DND-41 (cell line): ENCODE results near the gene CADM2.
"Not testable (repeated sequence)": the region's sequence is repeated elsewhere in the genome, so short reads cannot be mapped to it uniquely, and the experiment has no call there.

ENCODE experiments used
- ATAC-seq: fragments of 200-7000 bp; cut with Tn5 transposase; 3 replicates; pipeline ENCODE4 v1.9.1; 2021; ENCODE audit warnings: low read depth; ENCODE audit not compliant: insufficient read depth
- DNase-seq: peaks from one replicate; pipeline ENCODE4 v3.0.0-alpha.2; 2020
- H2AFZ ChIP-seq: 2 replicates; pipeline ENCODE4 v1.6.0; 2012; ENCODE audit warnings: low read depth, low read length
- H3K27ac ChIP-seq: 2 replicates; pipeline ENCODE4 v1.5.1; 2012; ENCODE audit warnings: low read length, inconsistent platforms
- H3K27me3 ChIP-seq: fragments of 200-600 bp; sonication (generic); 2 replicates; pipeline ENCODE4 v1.6.0; 2012; ENCODE audit warnings: low read length, mild to moderate bottlenecking, inconsistent platforms; ENCODE audit not compliant: insufficient read depth, poor library complexity
- H3K36me3 ChIP-seq: 2 replicates; pipeline ENCODE4 v1.5.1; 2012; ENCODE audit warnings: low read length, inconsistent platforms; ENCODE audit not compliant: insufficient read depth
- H3K4me1 ChIP-seq: 2 replicates; pipeline ENCODE4 v1.5.1; 2012; ENCODE audit warnings: mild to moderate bottlenecking, low read length; ENCODE audit not compliant: insufficient read depth
- H3K4me2 ChIP-seq: 2 replicates; pipeline ENCODE4 v1.6.0; 2012; ENCODE audit warnings: mild to moderate bottlenecking, moderate library complexity, low read length, inconsistent platforms; ENCODE audit not compliant: insufficient read depth
- H3K4me3 ChIP-seq, 2 experiments: fragments of 200-600 bp in 1 of 2; shearing (Covaris generic) in 1 of 2; 2 replicates each; pipeline ENCODE4 v1.5.1; 2012 to 2016; ENCODE audit warnings: inconsistent platforms in 2 of 2, low read length in 2 of 2, mild to moderate bottlenecking in 2 of 2, low read depth in 1 of 2, moderate library complexity in 1 of 2
- H3K79me2 ChIP-seq: 2 replicates; pipeline ENCODE4 v1.6.0; 2012; ENCODE audit warnings: low read length, inconsistent platforms; ENCODE audit not compliant: insufficient read depth
- H3K9ac ChIP-seq: 2 replicates; pipeline ENCODE4 v1.6.0; 2012; ENCODE audit warnings: low read depth, mild to moderate bottlenecking, inconsistent platforms, low read length, moderate library complexity
- H3K9me3 ChIP-seq: 2 replicates; pipeline ENCODE4 v1.5.1; 2012; ENCODE audit warnings: low read length, moderate library complexity, mild to moderate bottlenecking, inconsistent platforms; ENCODE audit not compliant: insufficient read depth, severe bottlenecking
- H4K20me1 ChIP-seq: 2 replicates; pipeline ENCODE4 v1.6.0; 2012; ENCODE audit warnings: low read length; ENCODE audit not compliant: insufficient read depth
- CTCF ChIP-seq: IDR thresholded peaks from 2 replicates; pipeline ENCODE4 v1.5.1; 2012; ENCODE audit warnings: borderline replicate concordance, low read length, moderate library complexity, mild to moderate bottlenecking; ENCODE audit not compliant: poor library complexity, severe bottlenecking; ENCODE audit errors: extremely low read depth
- EZH2 ChIP-seq: IDR thresholded peaks from 3 replicates; pipeline ENCODE4 v1.6.1; 2012; ENCODE audit warnings: borderline replicate concordance, low read depth, mild to moderate bottlenecking, moderate library complexity, low read length, inconsistent platforms; ENCODE audit not compliant: severe bottlenecking

The CADM2 gene

DNA sequence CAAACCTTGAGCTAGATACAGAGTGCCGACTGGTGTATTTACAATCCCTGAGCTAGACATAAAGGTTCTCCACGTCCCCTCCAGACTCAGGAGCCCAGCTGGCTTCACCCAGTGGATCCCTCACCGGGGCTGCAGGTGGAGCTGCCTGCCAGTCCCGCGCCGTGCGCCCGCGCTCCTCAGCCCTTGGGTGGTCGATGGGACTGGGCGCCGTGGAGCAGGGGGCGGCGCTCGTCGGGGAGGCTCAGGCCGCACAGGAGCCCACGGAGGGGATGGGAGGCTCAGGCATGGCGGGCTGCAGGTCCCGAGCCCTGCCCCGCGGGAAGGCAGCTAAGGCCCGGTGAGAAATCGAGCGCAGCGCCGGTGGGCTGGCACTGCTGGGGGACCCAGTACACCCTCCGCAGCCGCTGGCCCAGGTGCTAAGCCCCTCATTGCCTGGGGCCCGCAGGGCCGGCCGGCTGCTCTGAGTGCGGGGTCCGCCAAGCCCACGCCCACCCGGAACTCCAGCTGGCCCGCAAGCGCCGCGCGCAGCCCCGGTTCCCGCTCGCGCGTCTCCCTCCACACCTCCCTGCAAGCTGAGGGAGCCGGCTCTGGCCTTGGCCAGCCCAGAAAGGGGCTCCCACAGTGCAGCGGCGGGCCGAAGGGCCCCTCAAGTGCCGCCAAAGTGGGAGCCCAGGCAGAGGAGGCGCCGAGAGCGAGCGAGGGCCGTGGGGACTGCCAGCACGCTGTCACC, 175.1 kb downstream of the CADM2 start:
- H3K9me3 ChIP-seq, H3K4me1 ChIP-seq, H3K27me3 ChIP-seq, H3K36me3 ChIP-seq, ATAC-seq, H3K27ac ChIP-seq, H3K4me3 ChIP-seq, H3K9ac ChIP-seq, H3K4me2 ChIP-seq, H3K79me2 ChIP-seq, DNase-seq, H4K20me1 ChIP-seq, H2AFZ ChIP-seq: not testable (repeated sequence)

DNA sequence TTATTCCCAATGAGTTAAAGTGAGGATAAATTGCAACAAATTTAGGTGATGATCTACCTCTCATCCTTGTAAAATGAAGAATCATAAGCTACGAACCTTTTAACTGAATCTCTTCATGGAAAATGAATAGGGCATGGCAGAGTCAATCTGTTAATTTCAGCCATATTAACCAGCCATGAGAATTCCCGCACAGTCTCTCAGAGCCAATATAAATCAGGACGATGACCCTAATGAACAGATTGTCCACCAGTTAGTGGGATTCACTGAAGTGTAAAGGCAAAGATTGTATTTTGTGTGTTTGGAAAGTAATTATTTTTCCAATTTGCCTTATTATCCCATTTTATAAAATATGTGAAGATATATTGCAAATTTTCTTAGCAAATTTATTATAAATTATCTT, 183.8 kb downstream of the CADM2 start:
- Histone ChIP-seq H3K9ac (no peak overlapping the region), H3K27ac (no peak overlapping the region), H3K9me3 (no peaks in the 10 kb centered on the region), H3K36me3 (no peaks in the 10 kb centered on the region), H3K4me3 (no peak overlapping the region), H3K79me2 (no peaks in the 10 kb centered on the region), H3K4me2 (no peak overlapping the region), H2AFZ (no peak overlapping the region), H3K27me3 (no peaks in the 10 kb centered on the region), H3K4me1 (no peaks in the 10 kb centered on the region), H4K20me1 (no peaks in the 10 kb centered on the region)
- TF ChIP-seq EZH2 (no peak), CTCF (no peak)
- no peak for ATAC-seq
- DNase-seq = no peak

GRCh38 chr3:85148036-85148435, 189.2 kb downstream of the CADM2 start:
- no peak for TF ChIP-seq CTCF
- TF ChIP-seq EZH2 = no peak
- Histone ChIP-seq H3K9ac (no peak overlapping the region), H3K9me3 (peaks cover 3% of the 10 kb centered on the region), H3K4me1 (no peaks in the 10 kb centered on the region), H2AFZ (no peak overlapping the region), H3K4me3 (no peak overlapping the region), H3K27ac (no peak overlapping the region), H3K36me3 (no peaks in the 10 kb centered on the region), H3K79me2 (no peaks in the 10 kb centered on the region), H3K27me3 (no peaks in the 10 kb centered on the region), H3K4me2 (no peak overlapping the region), H4K20me1 (no peaks in the 10 kb centered on the region)
- DNase-seq = no peak
- no peak for ATAC-seq

- no peaks in the 10 kb centered on the region for H3K27me3 ChIP-seq
- no peaks in the 10 kb centered on the region for H3K79me2 ChIP-seq
- H3K27ac ChIP-seq = no peak overlapping the region
- no peaks in the 10 kb centered on the region for H4K20me1 ChIP-seq
- peaks cover 3% of the 10 kb centered on the region for H3K9me3 ChIP-seq
- no peak overlapping the region for H3K4me2 ChIP-seq
- no peak for TF ChIP-seq EZH2
- TF ChIP-seq CTCF = no peak
- H3K4me1 ChIP-seq = no peaks in the 10 kb centered on the region
- ATAC-seq = no peak
- no peak overlapping the region for H2AFZ ChIP-seq
- H3K9ac ChIP-seq = no peak overlapping the region
- H3K4me3 ChIP-seq = no peak overlapping the region
- no peak for DNase-seq
- H3K36me3 ChIP-seq = no peaks in the 10 kb centered on the region
Measured at GRCh38 chr3:85151555-85151954, 192.8 kb downstream of the CADM2 start.

- not testable (repeated sequence) for H3K9me3 ChIP-seq, H3K4me2 ChIP-seq, ATAC-seq, H3K4me1 ChIP-seq, H3K36me3 ChIP-seq, H3K27ac ChIP-seq, H2AFZ ChIP-seq, H3K27me3 ChIP-seq, H3K79me2 ChIP-seq, H4K20me1 ChIP-seq, DNase-seq, H3K4me3 ChIP-seq, H3K9ac ChIP-seq
Measured at GRCh38 chr3:85153279-85153678, 194.5 kb downstream of the CADM2 start.
